ENCODE results near the gene SERTAD1. TPM values are rescaled to one million over a fixed set of nuclear protein-coding genes. Genes with fewer than 3 reads are reported as not detected.

SERTAD1 gene
- total RNA-seq, 1 donor from 2014 or later = 14.8 TPM

DNA sequence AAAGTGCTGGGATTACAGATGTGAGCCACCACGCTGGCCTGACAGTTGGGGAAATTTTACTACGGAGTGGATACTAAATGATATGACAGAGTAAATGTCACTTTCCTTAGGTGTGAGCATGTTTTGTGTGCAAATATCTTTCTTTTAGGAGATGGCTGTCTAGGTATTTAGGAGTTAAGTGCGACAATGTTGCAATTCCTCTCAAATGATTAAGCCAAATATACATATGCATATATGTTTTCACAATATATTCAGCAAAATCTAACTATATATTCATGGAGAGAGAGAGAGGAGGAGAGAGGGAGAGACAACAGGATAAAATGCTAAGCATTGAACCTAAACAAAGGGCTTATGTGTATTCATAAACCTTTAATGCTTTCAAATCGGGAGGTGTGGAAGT lies 23.7 kb upstream of the SERTAD1 start:
- TF ChIP-seq, protein P1, sequence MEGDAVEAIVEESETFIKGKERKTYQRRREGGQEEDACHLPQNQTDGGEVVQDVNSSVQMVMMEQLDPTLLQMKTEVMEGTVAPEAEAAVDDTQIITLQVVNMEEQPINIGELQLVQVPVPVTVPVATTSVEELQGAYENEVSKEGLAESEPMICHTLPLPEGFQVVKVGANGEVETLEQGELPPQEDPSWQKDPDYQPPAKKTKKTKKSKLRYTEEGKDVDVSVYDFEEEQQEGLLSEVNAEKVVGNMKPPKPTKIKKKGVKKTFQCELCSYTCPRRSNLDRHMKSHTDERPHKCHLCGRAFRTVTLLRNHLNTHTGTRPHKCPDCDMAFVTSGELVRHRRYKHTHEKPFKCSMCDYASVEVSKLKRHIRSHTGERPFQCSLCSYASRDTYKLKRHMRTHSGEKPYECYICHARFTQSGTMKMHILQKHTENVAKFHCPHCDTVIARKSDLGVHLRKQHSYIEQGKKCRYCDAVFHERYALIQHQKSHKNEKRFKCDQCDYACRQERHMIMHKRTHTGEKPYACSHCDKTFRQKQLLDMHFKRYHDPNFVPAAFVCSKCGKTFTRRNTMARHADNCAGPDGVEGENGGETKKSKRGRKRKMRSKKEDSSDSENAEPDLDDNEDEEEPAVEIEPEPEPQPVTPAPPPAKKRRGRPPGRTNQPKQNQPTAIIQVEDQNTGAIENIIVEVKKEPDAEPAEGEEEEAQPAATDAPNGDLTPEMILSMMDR (IDR thresholded peaks at IDR 0.05) = no peak
- H3K27ac Mint-ChIP-seq (ENCODE audit: unreplicated experiment) = no peak overlapping the region
- DNase-seq (ENCODE audit: low spot score) = no peak
- H3K27me3 Mint-ChIP-seq (ENCODE audit: low read depth) = no peaks in the 10 kb centered on the region
- no peaks in the 10 kb centered on the region for H3K9me3 Mint-ChIP-seq (ENCODE audit: low read depth)
- H3K36me3 Mint-ChIP-seq (ENCODE audit: low read depth) = peaks cover 2% of the 10 kb centered on the region
- H3K4me1 Mint-ChIP-seq (ENCODE audit: low read depth) = peaks cover 10% of the 10 kb centered on the region
- H3K4me3 Mint-ChIP-seq (ENCODE audit: unreplicated experiment) = no peak overlapping the region

DNA sequence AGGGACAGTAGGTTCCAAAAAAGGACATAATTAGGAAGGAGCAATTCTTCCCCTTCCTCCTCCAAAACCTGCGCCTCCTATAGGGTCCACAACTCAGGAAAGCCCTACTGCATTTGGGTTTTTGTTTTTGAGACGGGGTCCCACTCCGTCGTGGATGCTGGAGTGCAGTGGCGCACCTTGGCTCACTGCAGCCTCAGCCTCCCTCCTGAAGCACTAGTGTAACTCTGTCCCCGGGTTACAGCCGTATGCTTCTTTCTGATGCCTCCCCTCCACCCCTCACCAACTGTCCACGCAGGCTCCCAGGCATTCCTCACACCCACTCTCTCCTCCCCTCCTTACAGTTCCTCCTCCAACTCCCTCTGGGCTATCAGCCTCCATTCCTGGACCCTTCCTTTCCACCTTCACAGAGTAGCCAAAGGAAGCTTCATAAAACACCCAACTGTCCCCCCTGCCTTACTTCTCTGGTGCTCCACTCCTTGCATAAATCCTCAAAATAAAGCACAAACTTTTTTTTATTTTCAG lies 20.5 kb upstream of the SERTAD1 start:
- H3K36me3 Mint-ChIP-seq (ENCODE audit: low read depth) = peaks cover 8% of the 10 kb centered on the region
- peaks cover 26% of the 10 kb centered on the region for H3K4me1 Mint-ChIP-seq (ENCODE audit: low read depth)
- no peaks in the 10 kb centered on the region for H3K27me3 Mint-ChIP-seq (ENCODE audit: low read depth)
- DNase-seq (ENCODE audit: low spot score) = no peak
- no peaks in the 10 kb centered on the region for H3K9me3 Mint-ChIP-seq (ENCODE audit: low read depth)
- TF ChIP-seq, protein P1 (IDR thresholded peaks at IDR 0.05) = no peak
- H3K27ac Mint-ChIP-seq (ENCODE audit: unreplicated experiment) = peak overlapping the region; percentile 81
- H3K4me3 Mint-ChIP-seq (ENCODE audit: unreplicated experiment) = no peak overlapping the region

DNA sequence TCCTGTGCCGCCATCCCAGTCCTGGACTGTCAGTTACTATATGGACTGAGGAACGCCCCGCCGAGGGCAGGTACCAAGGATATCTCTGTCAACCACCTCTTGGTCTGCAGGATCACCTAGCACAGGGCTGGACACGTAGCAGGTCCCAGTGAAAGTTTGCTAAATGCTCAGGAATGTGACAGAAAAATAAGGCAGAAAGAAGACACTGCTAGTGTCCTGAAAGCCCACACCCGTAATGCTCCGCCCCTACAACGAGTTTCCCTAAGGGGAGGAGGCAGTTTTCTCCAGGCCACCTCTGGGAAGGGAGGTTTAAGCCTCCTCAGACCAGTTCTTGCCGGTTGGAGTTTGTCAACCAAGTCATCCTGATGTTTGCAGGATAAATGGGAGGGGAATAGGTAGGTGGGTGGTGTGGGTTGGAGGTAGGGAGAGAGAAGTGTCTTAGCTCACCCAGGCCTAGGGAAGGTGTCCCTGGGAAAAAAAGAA lies 20.0 kb upstream of the SERTAD1 start:
- TF ChIP-seq, protein P1 (IDR thresholded peaks at IDR 0.05) = no peak
- H3K36me3 Mint-ChIP-seq (ENCODE audit: low read depth) = peaks cover 12% of the 10 kb centered on the region
- DNase-seq (ENCODE audit: low spot score) = no peak
- H3K27ac Mint-ChIP-seq (ENCODE audit: unreplicated experiment) = peak overlapping the region; percentile 66
- H3K4me1 Mint-ChIP-seq (ENCODE audit: low read depth) = peaks cover 29% of the 10 kb centered on the region
- H3K4me3 Mint-ChIP-seq (ENCODE audit: unreplicated experiment) = no peak overlapping the region
- H3K9me3 Mint-ChIP-seq (ENCODE audit: low read depth) = no peaks in the 10 kb centered on the region
- no peaks in the 10 kb centered on the region for H3K27me3 Mint-ChIP-seq (ENCODE audit: low read depth)

DNA sequence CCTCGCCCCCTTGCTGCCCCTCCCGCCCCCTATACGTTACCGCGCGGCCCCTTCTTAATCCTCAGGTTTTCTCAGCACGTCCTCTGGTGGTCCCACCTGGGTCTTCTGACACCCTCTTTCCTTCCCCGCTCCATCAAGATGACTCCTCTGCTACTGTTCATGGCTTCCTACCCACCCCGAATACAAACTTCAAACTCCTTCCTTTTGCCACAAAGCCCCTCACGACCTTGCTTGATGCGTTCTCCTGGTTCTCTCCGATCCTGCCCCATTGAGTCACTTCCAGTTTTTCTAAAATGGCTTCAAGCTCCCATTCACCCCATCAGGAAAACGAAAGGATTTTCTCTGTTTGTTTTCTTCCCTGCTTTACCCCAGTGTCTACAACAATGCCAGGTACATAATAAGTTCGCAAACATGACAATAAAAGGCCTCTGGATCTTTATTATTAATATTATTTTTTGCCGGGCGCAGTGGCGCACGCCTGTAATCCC lies 19.1 kb upstream of the SERTAD1 start:
- Mint-ChIP-seq H3K27ac (ENCODE audit: unreplicated experiment) (peak overlapping the region; percentile 97), H3K9me3 (ENCODE audit: low read depth) (no peaks in the 10 kb centered on the region), H3K27me3 (ENCODE audit: low read depth) (no peaks in the 10 kb centered on the region), H3K4me1 (ENCODE audit: low read depth) (peaks cover 29% of the 10 kb centered on the region), H3K4me3 (ENCODE audit: unreplicated experiment) (peak overlapping the region; percentile 100), H3K36me3 (ENCODE audit: low read depth) (peaks cover 13% of the 10 kb centered on the region)
- TF ChIP-seq, protein P1 (IDR thresholded peaks at IDR 0.05) = peak; percentile 57
- no peak for DNase-seq (ENCODE audit: low spot score)

DNA sequence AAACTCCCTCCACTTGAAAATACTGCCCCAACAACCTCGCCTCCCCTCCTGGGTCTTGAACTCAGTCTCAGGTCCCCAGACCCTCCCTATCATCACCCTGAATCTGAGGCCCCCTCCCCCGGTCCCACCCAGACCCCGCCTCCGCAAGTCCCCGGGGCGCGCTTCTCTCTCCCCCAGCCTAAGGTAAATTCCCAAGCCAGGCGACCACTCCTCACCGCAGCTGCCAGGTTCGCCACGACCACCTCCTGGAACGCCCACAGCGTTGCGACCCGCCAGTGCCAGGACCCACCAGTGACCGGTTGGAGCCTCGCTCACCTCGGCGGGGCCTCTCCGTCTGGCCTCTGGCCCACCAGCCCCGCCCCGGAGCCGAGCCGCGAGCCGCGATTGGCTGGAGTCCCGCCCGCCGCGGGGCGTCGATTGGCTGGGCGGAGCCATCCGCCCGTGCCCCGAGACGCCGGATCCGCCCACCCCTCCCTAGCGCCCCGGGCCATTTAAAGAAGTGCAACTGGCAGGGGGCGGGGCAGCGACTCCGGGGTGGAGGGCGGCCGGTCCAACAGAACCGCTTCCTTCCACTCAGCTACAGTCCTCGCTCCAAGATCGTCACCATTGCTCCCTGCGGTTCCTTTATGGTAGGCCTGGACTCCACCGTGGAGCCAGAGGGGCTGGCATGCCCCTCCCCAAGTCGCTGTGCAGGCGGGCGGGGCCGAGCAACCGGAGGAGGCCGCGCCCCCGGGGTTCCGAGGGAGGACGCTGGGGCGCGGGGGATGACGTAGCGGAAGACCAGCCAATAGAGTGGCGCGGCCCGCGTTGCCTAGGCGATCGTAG lies 18.4 kb upstream of the SERTAD1 start, which contains the start of gene SERTAD3:
Gene SERTAD3, minus strand, starts transcription at position 336 of the 825 bp plus-strand sequence. CDS start 2,255 bp downstream, outside the sequence.
- H3K27ac Mint-ChIP-seq (ENCODE audit: unreplicated experiment) = peak within 1 kb of the TSS; percentile 99
- peak within 1 kb of the TSS; percentile 100 for H3K4me3 Mint-ChIP-seq (ENCODE audit: unreplicated experiment)
- TF ChIP-seq, protein P1 (IDR thresholded peaks at IDR 0.05) = no peak
- H3K9me3 Mint-ChIP-seq (ENCODE audit: low read depth) = no peaks in the 10 kb centered on the region
- H3K4me1 Mint-ChIP-seq (ENCODE audit: low read depth) = peaks cover 29% of the 10 kb centered on the region
- no peaks in the 10 kb centered on the region for H3K27me3 Mint-ChIP-seq (ENCODE audit: low read depth)
- peaks cover 13% of the 10 kb centered on the region for H3K36me3 Mint-ChIP-seq (ENCODE audit: low read depth)
- DNase-seq (ENCODE audit: low spot score) = peak; percentile 98

Measured in chondrocyte (in vitro differentiated cells).